HG02840 (cell line): ENCODE measurements around the gene UST.

Experiments
- ATAC-seq: cut with Tn5 transposase; IDR thresholded peaks from one replicate; pipeline ENCODE4 v1.9.1; 2021; ENCODE audit warnings: mild to moderate bottlenecking, moderate library complexity, moderate number of reproducible peaks; ENCODE audit not compliant: unreplicated experiment, low FRiP score

UST gene

GRCh38 chr6:148795563-148795962, 48.7 kb downstream of the UST start:
- ATAC-seq, result no peak

- no peak for ATAC-seq
Measured at GRCh38 chr6:148799647-148800046, 52.8 kb downstream of the UST start.

GRCh38 chr6:148800536-148800935, 53.7 kb downstream of the UST start:
- no peak for ATAC-seq

GRCh38 chr6:148803979-148804378, 57.1 kb downstream of the UST start:
- ATAC-seq, result no peak

GRCh38 chr6:148805777-148806176, 58.9 kb downstream of the UST start:
- no peak for ATAC-seq

- ATAC-seq, result no peak
Measured at GRCh38 chr6:148807784-148808183, 61.0 kb downstream of the UST start.

- no peak for ATAC-seq
Measured at GRCh38 chr6:148808786-148809304, 62.0 kb downstream of the UST start.

- ATAC-seq, result no peak
Measured at GRCh38 chr6:148811459-148811858, 64.6 kb downstream of the UST start.

- no peak for ATAC-seq
Measured at GRCh38 chr6:148814082-148814790, 67.4 kb downstream of the UST start.

GRCh38 chr6:148814869-148815268, 68.0 kb downstream of the UST start:
- no peak for ATAC-seq

GRCh38 chr6:148816117-148816516, 69.3 kb downstream of the UST start:
- no peak for ATAC-seq

GRCh38 chr6:148817689-148818088, 70.9 kb downstream of the UST start:
- no peak for ATAC-seq

GRCh38 chr6:148818939-148819575, 72.2 kb downstream of the UST start:
- no peak for ATAC-seq

- ATAC-seq, result no peak
Measured at GRCh38 chr6:148819852-148820251, 73.0 kb downstream of the UST start.

GRCh38 chr6:148822819-148823218, 76.0 kb downstream of the UST start:
- ATAC-seq, result no peak

- no peak for ATAC-seq
Measured at GRCh38 chr6:148824291-148824690, 77.5 kb downstream of the UST start.

GRCh38 chr6:148824960-148825359, 78.1 kb downstream of the UST start:
- no peak for ATAC-seq

GRCh38 chr6:148825492-148825891, 78.7 kb downstream of the UST start:
- no peak for ATAC-seq

GRCh38 chr6:148827416-148828045, 80.7 kb downstream of the UST start:
- ATAC-seq, result no peak

- ATAC-seq, result no peak
Measured at GRCh38 chr6:148828047-148828446, 81.2 kb downstream of the UST start.

- no peak for ATAC-seq
Measured at GRCh38 chr6:148829415-148830101, 82.7 kb downstream of the UST start.
